HCT116 (cell line): Measurements from ENCODE around the gene CDC42BPB. TPM values are rescaled to one million over a fixed set of nuclear protein-coding genes. Genes with fewer than 3 reads are reported as not detected.

Source experiments
- ATAC-seq: fragments of 200-7000 bp; cut with Tn5 transposase; 2 replicates; pipeline ENCODE4 v1.9.1; 2020; ENCODE audit warnings: mild to moderate bottlenecking, moderate library complexity
- BruUV-seq: library from RNA; stranded (reverse); fragments of 400-500 nt; replicated peaks from 2 replicates; lab custom pipeline; 2021; lab: Mats Ljungman, UMichigan
- CTCF ChIA-PET: fragments of 300-600 bp; sonication (Branson Sonifier 250); formaldehyde crosslinking; loops from one replicate; lab custom pipeline; 2021; ENCODE audit warnings: antibody characterized with exemption; lab: Charles Lee
- POLR2A ChIA-PET: fragments of 300-600, 350-600 bp; sonication (Branson Sonifier 250); formaldehyde crosslinking; loops from one replicate; lab custom pipeline; 2021; ENCODE audit warnings: antibody characterized with exemption; lab: Charles Lee
- RAD21 ChIA-PET, 2 experiments: fragments of 300-600 bp; sonication (Branson Sonifier 250); formaldehyde crosslinking; loops; one replicate each; lab custom pipeline; 2023; ENCODE audit warnings: low total read pairs in 2 of 2; ENCODE audit not compliant: uncharacterized antibody in 2 of 2, unreplicated experiment in 2 of 2, low non-redundant PET in 1 of 2; lab: Charles Lee
- DNase-seq: peaks from one replicate; pipeline ENCODE4 v3.0.0-alpha.2; 2010; ENCODE audit warnings: low read depth, low spot score
- H2AFZ ChIP-seq: fragments of 200-600 bp; shearing (Covaris generic), sonication (generic); 2 replicates; pipeline ENCODE4 v1.6.1; 2017; ENCODE audit warnings: low read depth, mixed run types, mixed read lengths, antibody characterized with exemption, low read length; ENCODE audit not compliant: poor library complexity, severe bottlenecking
- H3K27ac ChIP-seq: 2 replicates; pipeline ENCODE4 v1.5.1; 2012; ENCODE audit warnings: low read depth, low read length
- H3K27me3 ChIP-seq: fragments of 200-600 bp; sonication (generic); 2 replicates; pipeline ENCODE4 v1.6.1; 2016; ENCODE audit warnings: mixed run types, low read length, mixed read lengths; ENCODE audit not compliant: insufficient read depth
- H3K36me3 ChIP-seq, 2 experiments: fragments of 200-500 bp in 1 of 2; fragments of 200-600 bp in 1 of 2; sonication (Bioruptor generic) in 1 of 2; sonication (generic) in 1 of 2; 2 replicates each; pipeline versions ENCODE4 v1.5.1 to v1.6.1; 2014 to 2016; ENCODE audit warnings: low read length in 2 of 2, inconsistent platforms in 1 of 2, mixed read lengths in 1 of 2, mixed run types in 1 of 2; ENCODE audit not compliant: insufficient read depth in 2 of 2, control insufficient read depth in 1 of 2
- H3K4me1 ChIP-seq, 2 experiments: fragments of 200-600 bp in 1 of 2; sonication (generic) in 1 of 2; 2 replicates each; pipeline versions ENCODE4 v1.5.1 to v1.6.1; 2012 to 2017; ENCODE audit warnings: low read length in 2 of 2, inconsistent platforms in 1 of 2, mild to moderate bottlenecking in 1 of 2, mixed read lengths in 1 of 2, mixed run types in 1 of 2, moderate library complexity in 1 of 2; ENCODE audit not compliant: insufficient read depth in 2 of 2, control insufficient read depth in 1 of 2
- H3K4me2 ChIP-seq: fragments of 200-600 bp; sonication (generic); 2 replicates; pipeline ENCODE4 v1.6.1; 2017; ENCODE audit warnings: mixed run types, low read length, mixed read lengths
- H3K4me3 ChIP-seq, 2 experiments: fragments of 200-600 bp in 1 of 2; sonication (generic) in 1 of 2; replicated peaks in 1 of 2; 2 replicates each; pipeline ENCODE4 v1.5.1; 2011 to 2016; ENCODE audit warnings: low read length in 2 of 2, control low read depth in 1 of 2, low read depth in 1 of 2, mild to moderate bottlenecking in 1 of 2, mixed read lengths in 1 of 2, mixed run types in 1 of 2
- H3K79me2 ChIP-seq: fragments of 200-600 bp; sonication (generic); 2 replicates; pipeline ENCODE4 v1.6.1; 2017; ENCODE audit warnings: mild to moderate bottlenecking, mixed run types, low read length, moderate library complexity, mixed read lengths; ENCODE audit not compliant: insufficient read depth
- H3K9ac ChIP-seq: fragments of 200-600 bp; sonication (generic); 2 replicates; pipeline ENCODE4 v1.6.1; 2016; ENCODE audit warnings: low read length, mixed read lengths
- H3K9me2 ChIP-seq: fragments of 200-600 bp; sonication (generic), shearing (Covaris generic); 2 replicates; pipeline ENCODE4 v1.6.1; 2017; ENCODE audit warnings: mixed run types, mild to moderate bottlenecking, moderate library complexity; ENCODE audit not compliant: insufficient read depth
- H3K9me3 ChIP-seq, 2 experiments: fragments of 200-500 bp in 1 of 2; fragments of 200-600 bp in 1 of 2; sonication (Bioruptor generic) in 1 of 2; sonication (generic) in 1 of 2; 2 replicates each; pipeline ENCODE4 v1.6.1; 2014 to 2017; ENCODE audit warnings: low read length in 2 of 2, mixed read lengths in 2 of 2, inconsistent platforms in 1 of 2, low read depth in 1 of 2, mild to moderate bottlenecking in 1 of 2, mixed run types in 1 of 2, moderate library complexity in 1 of 2; ENCODE audit not compliant: control insufficient read depth in 1 of 2, insufficient read depth in 1 of 2
- H4K20me1 ChIP-seq: fragments of 200-600 bp; sonication (generic), shearing (Covaris generic); 2 replicates; pipeline ENCODE4 v1.6.1; 2017; ENCODE audit warnings: mixed run types, mild to moderate bottlenecking, moderate library complexity; ENCODE audit not compliant: insufficient read depth
- ATF3 ChIP-seq: IDR thresholded peaks from 2 replicates; pipeline ENCODE4 v1.6.1; 2012
- CBX3 ChIP-seq: IDR thresholded peaks from 2 replicates; pipeline ENCODE4 v1.6.1; 2012; ENCODE audit warnings: low read depth
- CEBPB ChIP-seq: IDR thresholded peaks from 2 replicates; pipeline ENCODE4 v1.6.1; 2012; ENCODE audit warnings: low read depth
- ELF1 ChIP-seq: IDR thresholded peaks from 2 replicates; pipeline ENCODE4 v1.6.1; 2012; ENCODE audit warnings: low read depth, borderline replicate concordance
- EZH2phosphoT487 ChIP-seq: fragments of 200-600 bp; IDR thresholded peaks from 2 replicates; pipeline ENCODE4 v1.6.1; 2018; ENCODE audit warnings: antibody characterized with exemption, borderline replicate concordance
- FOSL1 ChIP-seq: IDR thresholded peaks from 2 replicates; pipeline ENCODE4 v1.6.1; 2012; ENCODE audit warnings: low read depth
- JUND ChIP-seq: IDR thresholded peaks from 2 replicates; pipeline ENCODE4 v1.6.1; 2012
- POLR2A ChIP-seq: IDR thresholded peaks from 2 replicates; pipeline ENCODE4 v1.7.0; 2011; ENCODE audit warnings: borderline replicate concordance; ENCODE audit not compliant: insufficient read depth, insufficient read length; ENCODE audit errors: extremely low read depth
- RAD21 ChIP-seq: IDR thresholded peaks from 2 replicates; pipeline ENCODE4 v1.6.1; 2012; ENCODE audit warnings: low read depth, mild to moderate bottlenecking
- SIN3A ChIP-seq: IDR thresholded peaks from 2 replicates; pipeline ENCODE4 v1.6.1; 2012; ENCODE audit warnings: low read depth
- SP1 ChIP-seq: IDR thresholded peaks from 2 replicates; pipeline ENCODE4 v1.6.1; 2012; ENCODE audit warnings: low read depth
- YY1 ChIP-seq: IDR thresholded peaks from 2 replicates; pipeline ENCODE4 v1.6.1; 2011; ENCODE audit warnings: low read length, low read depth, moderate library complexity, mild to moderate bottlenecking; ENCODE audit not compliant: insufficient replicate concordance; ENCODE audit errors: extremely low read depth
- ZFX ChIP-seq: fragments of 450-650 bp; IDR thresholded peaks from 2 replicates; pipeline ENCODE4 v1.6.1; 2017
- ZNF274 ChIP-seq: fragments of 200-500 bp; sonication (Bioruptor generic); IDR thresholded peaks from 2 replicates; pipeline ENCODE4 v1.6.1; 2014; ENCODE audit warnings: mild to moderate bottlenecking, low read depth, low read length, inconsistent platforms
- intact Hi-C: fragments of 100-400 bp; cut with micrococcal nuclease; formaldehyde crosslinking; loops from 2 replicates; pipeline ENCODE4 v1.10.0; 2022
- total RNA-seq: library from RNA; stranded (reverse); gene quantifications from one replicate; pipeline ENCODE4 v1.2.1, GENCODE V29; 2021; ENCODE audit not compliant: unreplicated experiment

The CDC42BPB gene
- total RNA-seq, 1 experiment from 2014 or later: 85.6 TPM

DNA sequence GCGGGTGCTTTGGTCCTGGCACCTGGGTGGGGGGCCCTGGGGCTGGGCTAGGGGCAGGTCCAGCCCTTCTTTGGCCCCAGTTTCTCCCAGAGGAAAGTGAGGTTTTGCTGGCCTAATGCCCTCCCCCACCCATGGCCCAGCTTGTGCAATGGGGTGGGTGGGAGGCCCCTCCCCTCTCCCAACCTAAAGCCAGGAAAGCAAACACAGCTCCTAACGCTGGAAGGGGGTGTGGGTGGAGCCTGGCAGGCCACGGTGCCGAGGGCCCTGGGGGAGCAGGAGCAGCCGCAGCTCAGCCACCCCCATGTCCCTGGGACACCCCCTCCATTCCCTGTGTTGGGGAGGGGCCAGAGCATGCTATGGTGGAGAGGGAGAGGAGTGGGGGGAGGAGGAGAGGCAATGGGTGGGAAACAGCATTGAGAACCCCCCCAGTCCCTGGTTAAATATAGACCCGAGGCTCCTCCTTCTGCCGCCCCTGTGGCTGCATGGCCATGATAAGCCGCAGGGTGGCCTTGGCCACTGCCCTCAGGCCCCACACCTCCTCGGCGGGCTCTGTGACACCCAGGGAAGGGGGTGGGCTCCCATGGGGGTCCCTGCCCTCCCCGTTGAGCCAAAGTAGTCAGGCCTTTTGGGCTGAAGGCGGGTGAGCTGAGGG lies 41.9 kb upstream of the CDC42BPB start:
- RAD21 ChIA-PET: interaction anchor here in 1 of 2 experiments (0.7 kb wide), 1 partner anchor 35 kb away, joined by 3 read pairs; no protein-coding TSS in a partner anchor
- POLR2A ChIA-PET: no interaction called here
- no peak overlapping the region for H3K27ac ChIP-seq
- H3K9me2 ChIP-seq: no peaks in the 10 kb centered on the region
- no peak overlapping the region for H2AFZ ChIP-seq
- H3K9me3 ChIP-seq: no peaks in the 10 kb centered on the region
- no peak for TF ChIP-seq RAD21
- TF ChIP-seq YY1: no peak
- no peak for TF ChIP-seq CEBPB
- TF ChIP-seq POLR2A: no peak
- TF ChIP-seq ZNF274: no peak
- TF ChIP-seq CBX3: no peak
- TF ChIP-seq JUND: no peak
- TF ChIP-seq EZH2phosphoT487: no peak
- no peak for TF ChIP-seq ATF3
- TF ChIP-seq ZFX: no peak
- TF ChIP-seq FOSL1: no peak
- no peak for TF ChIP-seq ELF1
- no peak for TF ChIP-seq SIN3A
- TF ChIP-seq SP1: no peak
- CTCF ChIA-PET: no interaction called here
- H3K79me2 ChIP-seq: no peaks in the 10 kb centered on the region
- H3K4me1 ChIP-seq: peaks cover 5 to 10% of the 10 kb centered on the region in 2 experiments; a peak in 2 of 4 replicates
- no peaks in the 10 kb centered on the region for H4K20me1 ChIP-seq
- intact Hi-C loops: no loop called here
- DNase-seq (no peak), ATAC-seq (no peak)
- H3K9ac ChIP-seq: no peak overlapping the region
- H3K4me2 ChIP-seq: no peak overlapping the region
- H3K4me3 ChIP-seq: no peak overlapping the region
- no peaks in the 10 kb centered on the region for H3K27me3 ChIP-seq
- no TSS peak for BruUV-seq
- no peaks in the 10 kb centered on the region for H3K36me3 ChIP-seq
